ENCODE measurements around the gene FIGN. TPM values are rescaled to one million over a fixed set of nuclear protein-coding genes. Genes with fewer than 3 reads are reported as not detected.

Gene FIGN
- total and polyA plus RNA-seq, 2 of the 4 experiments (the other 2 are of a cell fraction): 0.77 to 0.90 TPM

- DNase-seq (no peak), ATAC-seq (ENCODE audit: low read depth) (no peak)
- CTCF ChIA-PET: no interaction called here
- no peak overlapping the region for H3K56ac ChIP-seq (ENCODE audit: extremely low read depth, insufficient read depth, low read length)
- no peak overlapping the region for H2BK120ac ChIP-seq (ENCODE audit: low read depth, low read length)
- no peak overlapping the region for H2BK20ac ChIP-seq (ENCODE audit: low read depth, low read length)
- H3K23ac ChIP-seq (ENCODE audit: low read depth, low read length): no peak overlapping the region
- no peak overlapping the region for H3K18ac ChIP-seq (ENCODE audit: low read depth, low read length)
- no peaks in the 10 kb centered on the region for H3K79me1 ChIP-seq (ENCODE audit: low read depth in 1 of 2, low read length in 2 of 2)
- no peaks in the 10 kb centered on the region for H3K36me3 ChIP-seq (ENCODE audit: control insufficient read depth, insufficient read depth, low read length)
- H2AK5ac ChIP-seq (ENCODE audit: low read depth, low read length): no peak overlapping the region
- H2AFZ ChIP-seq (replicated peaks; ENCODE audit: low read length, poor library complexity): no peak overlapping the region
- no peak overlapping the region for H4K5ac ChIP-seq (ENCODE audit: low read depth, low read length)
- POLR2A ChIA-PET (ENCODE audit: unreplicated experiment): no interaction called here
- intact Hi-C loops (cut with micrococcal nuclease): no loop called here
- no peak overlapping the region for H2BK5ac ChIP-seq (ENCODE audit: low read depth, low read length, poor library complexity, severe bottlenecking)
- no peak overlapping the region for H3K14ac ChIP-seq (replicated peaks; ENCODE audit: low read depth, low read length)
- dilution Hi-C loops (cut with HindIII; ENCODE audit: low sequenced_read_pairs, unreplicated experiment): no loop called here
- no peak overlapping the region for H3K4me3 ChIP-seq (ENCODE audit: insufficient read depth, low read depth, low read length)
- H3K9me1 ChIP-seq (ENCODE audit: insufficient read depth, low read length): no peaks in the 10 kb centered on the region
- no peak overlapping the region for H2AK9ac ChIP-seq (replicated peaks; ENCODE audit: low read depth, low read length, poor library complexity)
- in situ Hi-C loops (cut with MboI; ENCODE audit: low sequenced_read_pairs): no loop called here
- BruUV-seq (replicated peaks): no TSS peak
- H3K27me3 ChIP-seq (ENCODE audit: control insufficient read depth, insufficient read depth, low read length): no peaks in the 10 kb centered on the region
- no peak overlapping the region for H4K91ac ChIP-seq (ENCODE audit: insufficient read depth, low read depth, low read length)
- no peak overlapping the region for H2BK15ac ChIP-seq (ENCODE audit: low read depth, low read length)
- no peaks in the 10 kb centered on the region for H3K4me1 ChIP-seq (ENCODE audit: control insufficient read depth, insufficient read depth, low read length)
- no peak for TF ChIP-seq POLR2A (IDR thresholded peaks at IDR 0.05; ENCODE audit: low read depth, low read length)
- TF ChIP-seq USF2 (IDR thresholded peaks at IDR 0.05; ENCODE audit: low read depth, low read length): no peak
- TF ChIP-seq MAFK (IDR thresholded peaks at IDR 0.05; ENCODE audit: low read depth, low read length): no peak
- no peak for TF ChIP-seq MXI1 (IDR thresholded peaks at IDR 0.05; ENCODE audit: borderline replicate concordance, low read depth, low read length)
- no peak for TF ChIP-seq RFX5 (IDR thresholded peaks at IDR 0.05; ENCODE audit: low read depth, low read length)
- no peak for TF ChIP-seq SMC3 (IDR thresholded peaks at IDR 0.05; ENCODE audit: low read depth, low read length)
- no peak for TF ChIP-seq BHLHE40 (IDR thresholded peaks at IDR 0.05; ENCODE audit: low read depth, low read length)
- TF ChIP-seq MAZ (IDR thresholded peaks at IDR 0.05; ENCODE audit: borderline replicate concordance, low read depth, low read length): no peak
- TF ChIP-seq FOS (IDR thresholded peaks at IDR 0.05; ENCODE audit: low read depth, low read length): no peak
- TF ChIP-seq CEBPB (IDR thresholded peaks at IDR 0.05; ENCODE audit: low read depth, low read length): no peak
- no peak for TF ChIP-seq NFE2L2 (IDR thresholded peaks at IDR 0.05; ENCODE audit: low read depth, low read length)
- TF ChIP-seq RAD21 (IDR thresholded peaks at IDR 0.05; ENCODE audit: low read length): no peak
- TF ChIP-seq CTCF (conservative IDR thresholded peaks at IDR 0.05; ENCODE audit: low read depth, low read length): no peak
- no peak for TF ChIP-seq CHD1 (IDR thresholded peaks at IDR 0.05; ENCODE audit: low read depth, low read length)
- no peak for TF ChIP-seq RCOR1 (IDR thresholded peaks at IDR 0.05; ENCODE audit: insufficient replicate concordance, low read length)
- TF ChIP-seq ELK1 (IDR thresholded peaks at IDR 0.05; ENCODE audit: borderline replicate concordance, low read depth, low read length): no peak
- H3K9ac ChIP-seq (ENCODE audit: low read depth, low read length): no peak overlapping the region
- H3K9me3 ChIP-seq (ENCODE audit: control insufficient read depth, insufficient read depth, low read length): no peaks in the 10 kb centered on the region
- H4K8ac ChIP-seq (ENCODE audit: low read depth in 2 of 2, low read length in 2 of 2): no peak overlapping the region
- no peaks in the 10 kb centered on the region for H4K20me1 ChIP-seq (ENCODE audit: insufficient read depth, low read length)
- H3K4me2 ChIP-seq (ENCODE audit: low read depth, low read length): no peak overlapping the region
- H3K4ac ChIP-seq (ENCODE audit: low read depth, low read length): no peak overlapping the region
- no peak overlapping the region for H3K27ac ChIP-seq (ENCODE audit: insufficient read depth, low read length)
- WGBS, 2 experiments (ENCODE audit: extremely low coverage in 2 of 2, insufficient read length in 1 of 2): no CpG with 5 or more reads among the region's 1 CpG
Observed at GRCh38 chr2:163573652-163574051, 162.2 kb downstream of the FIGN start.

Measured in IMR-90 (cell line).